HepG2 (cell line): ENCODE data around the gene LAMC1. TPM values are rescaled to one million over a fixed set of nuclear protein-coding genes. Genes with fewer than 3 reads are reported as not detected.

ENCODE experiments used
- ARNT2 ChIP-seq: sonication (generic); formaldehyde crosslinking; IDR thresholded peaks from 2 replicates; pipeline ENCODE4 v1.8.0; 2022; ENCODE audit warnings: mild to moderate bottlenecking, low read depth, missing genetic modification reagents, moderate library complexity
- ATF7-NPFF ChIP-seq: sonication (generic); formaldehyde crosslinking; IDR thresholded peaks from 2 replicates; pipeline ENCODE4 v1.8.1; 2023; ENCODE audit warnings: mild to moderate bottlenecking, low read depth, missing genetic modification reagents, moderate library complexity
- GATAD2A ChIP-seq: IDR thresholded peaks from 2 replicates; pipeline ENCODE4 v1.6.1; 2016
- GZF1 ChIP-seq: sonication (generic); formaldehyde crosslinking; IDR thresholded peaks from 2 replicates; pipeline ENCODE4 v1.5.1; 2020; ENCODE audit warnings: mild to moderate bottlenecking, missing genetic modification reagents
- LCORL ChIP-seq, 2 experiments: fragments of 450-650 bp in 1 of 2; sonication (generic) in 1 of 2; formaldehyde crosslinking in 1 of 2; IDR thresholded peaks; 2 replicates each; pipeline versions ENCODE4 v1.5.0 to v1.6.1; 2017 to 2020; ENCODE audit warnings: antibody characterized with exemption in 1 of 2, missing genetic modification reagents in 1 of 2
- NBN ChIP-seq: fragments of 450-650 bp; conservative IDR thresholded peaks from 2 replicates; pipeline ENCODE4 v1.6.1; 2017
- PHF21A ChIP-seq: sonication (generic); formaldehyde crosslinking; IDR thresholded peaks from 2 replicates; pipeline ENCODE4 v1.5.0; 2020; ENCODE audit warnings: mild to moderate bottlenecking, missing genetic modification reagents
- PHF8 ChIP-seq: sonication (generic); formaldehyde crosslinking; IDR thresholded peaks from 2 replicates; pipeline ENCODE4 v1.5.0; 2020; ENCODE audit warnings: missing genetic modification reagents
- TARDBP ChIP-seq: sonication (generic); formaldehyde crosslinking; IDR thresholded peaks from 2 replicates; pipeline ENCODE4 v1.8.0; 2022; ENCODE audit warnings: mild to moderate bottlenecking, missing genetic modification reagents
- TBX2 ChIP-seq: sonication (generic); formaldehyde crosslinking; IDR thresholded peaks from 2 replicates; pipeline ENCODE4 v1.5.0; 2020; ENCODE audit warnings: missing genetic modification reagents, mild to moderate bottlenecking, borderline replicate concordance
- TCF7 ChIP-seq: sonication (generic); IDR thresholded peaks from 2 replicates; pipeline ENCODE4 v1.6.1; 2016; ENCODE audit warnings: antibody characterized with exemption, low read depth
- ZNF143 ChIP-seq: sonication (generic); formaldehyde crosslinking; IDR thresholded peaks from 2 replicates; pipeline ENCODE4 v1.4.0; 2020; ENCODE audit warnings: missing genetic modification reagents
- ZNF501 ChIP-seq: sonication (generic); formaldehyde crosslinking; IDR thresholded peaks from 2 replicates; pipeline ENCODE4 v1.5.1; 2020; ENCODE audit warnings: mild to moderate bottlenecking, moderate library complexity, missing genetic modification reagents
- ZNF629 ChIP-seq: sonication (generic); formaldehyde crosslinking; conservative IDR thresholded peaks from 2 replicates; pipeline ENCODE4 v1.5.0; 2020; ENCODE audit warnings: missing genetic modification reagents
- ZNF788 ChIP-seq: sonication (generic); formaldehyde crosslinking; IDR thresholded peaks from 2 replicates; pipeline ENCODE4 v1.5.0; 2020; ENCODE audit warnings: mild to moderate bottlenecking, missing genetic modification reagents, borderline replicate concordance
- ZSCAN22 ChIP-seq: sonication (generic); formaldehyde crosslinking; IDR thresholded peaks from 2 replicates; pipeline ENCODE4 v1.4.0; 2020; ENCODE audit warnings: mild to moderate bottlenecking, missing genetic modification reagents
- ZSCAN25 ChIP-seq: sonication (generic); formaldehyde crosslinking; IDR thresholded peaks from 2 replicates; pipeline ENCODE4 v1.8.0; 2022; ENCODE audit warnings: mild to moderate bottlenecking, missing genetic modification reagents
- polyA plus RNA-seq, 8 experiments: library from polyadenylated mRNA; depleted of rRNA in 3 of 8; stranded (reverse) in 7 of 8; unstranded in 1 of 8; fragments of >200 nt; fragmentation: Illumina TruSeq in 4 of 8; extraction: Trizol in 4 of 8; gene quantifications; 2 replicates each; pipeline versions ENCODE4 v1.2.1 to v1.2.3, GENCODE V29; 2011 to 2016; ENCODE audit warnings: low read depth in 4 of 8, missing spikeins in 1 of 8, mixed read lengths in 1 of 8; ENCODE audit not compliant: insufficient read depth in 1 of 8
- total RNA-seq, 5 experiments: library from RNA; depleted of rRNA; stranded (reverse); fragments of >200 nt; fragmentation: Illumina TruSeq; extraction: Trizol; gene quantifications; 2 replicates each; pipeline ENCODE4 v1.2.3, GENCODE V29; 2016; ENCODE audit warnings: low read depth in 1 of 5
- TF ChIP-seq, protein P1 (sequence below): IDR thresholded peaks from 2 replicates; pipeline ENCODE4 v1.6.1; 2016; ENCODE audit warnings: control low read depth
- TF ChIP-seq, protein P2 (sequence below): sonication (generic); formaldehyde crosslinking; conservative IDR thresholded peaks from 2 replicates; pipeline ENCODE4 v1.8.0; 2022; ENCODE audit warnings: mild to moderate bottlenecking, moderate library complexity, missing genetic modification reagents
- TF ChIP-seq, protein P3 (sequence below): sonication (generic); formaldehyde crosslinking; IDR thresholded peaks from 2 replicates; pipeline ENCODE4 v1.4.0; 2020; ENCODE audit warnings: missing genetic modification reagents
- TF ChIP-seq, protein P4 (sequence below): sonication (generic); formaldehyde crosslinking; IDR thresholded peaks from 2 replicates; pipeline ENCODE4 v1.5.0; 2020; ENCODE audit warnings: mild to moderate bottlenecking, missing genetic modification reagents
- TF ChIP-seq, protein P5 (sequence below): sonication (generic); formaldehyde crosslinking; IDR thresholded peaks from 2 replicates; pipeline ENCODE4 v1.8.1; 2023; ENCODE audit warnings: mild to moderate bottlenecking, missing genetic modification reagents

The LAMC1 gene
- total and polyA plus RNA-seq, 2 of the 13 experiments (the other 11 are each of a cell fraction or from before 2014, with no cell fraction given), result 58.5 to 137 TPM

DNA sequence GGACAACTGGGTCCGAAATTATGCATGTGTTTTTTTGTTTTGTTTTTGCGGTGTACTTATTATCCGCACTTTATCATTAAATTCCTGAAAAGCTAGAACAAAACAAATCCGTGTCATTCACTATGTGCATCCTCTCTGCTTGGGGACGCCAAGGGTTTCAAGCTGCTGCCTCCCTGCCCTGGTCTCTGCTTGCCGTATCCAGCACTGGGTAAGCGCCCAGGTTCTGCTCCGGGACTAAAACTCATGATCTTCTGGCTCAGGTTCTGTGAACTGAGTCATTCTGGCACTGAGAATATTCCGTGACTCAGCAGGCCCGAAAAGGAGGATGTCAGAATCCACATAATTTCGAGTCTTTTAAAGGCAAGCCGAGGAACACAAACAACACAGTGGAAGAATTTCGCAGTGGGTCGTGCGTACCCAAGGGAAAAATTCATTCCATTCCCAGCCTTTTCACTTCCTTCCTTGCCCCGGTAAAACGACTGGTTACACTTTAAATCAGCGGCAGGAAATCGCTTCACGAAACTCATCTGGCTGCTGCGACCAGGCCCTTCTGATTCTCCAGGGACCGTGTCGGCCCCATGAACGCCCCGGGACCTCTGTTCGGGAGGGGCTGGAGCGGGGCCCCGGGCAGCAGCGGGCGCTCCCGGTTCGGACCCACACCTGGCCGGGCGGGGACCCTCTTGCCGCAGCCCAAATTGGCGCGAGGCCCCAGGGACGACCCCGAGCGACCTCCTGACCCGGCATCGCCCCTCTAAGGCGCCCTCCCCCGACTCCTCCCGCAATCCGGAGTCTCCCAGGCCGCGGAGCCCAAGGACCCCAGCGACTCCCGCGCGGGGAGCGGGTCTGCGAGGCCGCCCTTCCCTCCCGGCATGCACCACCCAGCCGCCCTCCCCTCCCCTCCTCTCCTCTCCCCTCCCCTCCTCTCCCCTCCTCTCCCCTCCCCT, 746 bp upstream of the LAMC1 start (continued):
- TF ChIP-seq ZSCAN22 (CRISPR knock-in tag), result no peak
- TF ChIP-seq, protein P1, sequence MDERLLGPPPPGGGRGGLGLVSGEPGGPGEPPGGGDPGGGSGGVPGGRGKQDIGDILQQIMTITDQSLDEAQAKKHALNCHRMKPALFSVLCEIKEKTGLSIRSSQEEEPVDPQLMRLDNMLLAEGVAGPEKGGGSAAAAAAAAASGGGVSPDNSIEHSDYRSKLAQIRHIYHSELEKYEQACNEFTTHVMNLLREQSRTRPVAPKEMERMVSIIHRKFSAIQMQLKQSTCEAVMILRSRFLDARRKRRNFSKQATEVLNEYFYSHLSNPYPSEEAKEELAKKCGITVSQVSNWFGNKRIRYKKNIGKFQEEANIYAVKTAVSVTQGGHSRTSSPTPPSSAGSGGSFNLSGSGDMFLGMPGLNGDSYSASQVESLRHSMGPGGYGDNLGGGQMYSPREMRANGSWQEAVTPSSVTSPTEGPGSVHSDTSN (CRISPR knock-in tag), result no peak
- no peak for TF ChIP-seq LCORL (IDR thresholded peaks at IDR 0.05)
- TF ChIP-seq LCORL (CRISPR knock-in tag; IDR thresholded peaks at IDR 0.05), result peak; percentile 59
- peak; percentile 74 for TF ChIP-seq ZNF501 (CRISPR knock-in tag)
- 0 out of 2 replicates have a peak, but pooled peaks have one; percentile 27 for TF ChIP-seq ATF7-NPFF (CRISPR knock-in tag)
- no peak; the same call in 1 of the 2 replicates for TF ChIP-seq ARNT2 (CRISPR knock-in tag)
- no peak; the same call in 1 of the 2 replicates for TF ChIP-seq PHF21A
- peak; percentile 71 for TF ChIP-seq ZNF143 (CRISPR knock-in tag)
- TF ChIP-seq, protein P2, sequence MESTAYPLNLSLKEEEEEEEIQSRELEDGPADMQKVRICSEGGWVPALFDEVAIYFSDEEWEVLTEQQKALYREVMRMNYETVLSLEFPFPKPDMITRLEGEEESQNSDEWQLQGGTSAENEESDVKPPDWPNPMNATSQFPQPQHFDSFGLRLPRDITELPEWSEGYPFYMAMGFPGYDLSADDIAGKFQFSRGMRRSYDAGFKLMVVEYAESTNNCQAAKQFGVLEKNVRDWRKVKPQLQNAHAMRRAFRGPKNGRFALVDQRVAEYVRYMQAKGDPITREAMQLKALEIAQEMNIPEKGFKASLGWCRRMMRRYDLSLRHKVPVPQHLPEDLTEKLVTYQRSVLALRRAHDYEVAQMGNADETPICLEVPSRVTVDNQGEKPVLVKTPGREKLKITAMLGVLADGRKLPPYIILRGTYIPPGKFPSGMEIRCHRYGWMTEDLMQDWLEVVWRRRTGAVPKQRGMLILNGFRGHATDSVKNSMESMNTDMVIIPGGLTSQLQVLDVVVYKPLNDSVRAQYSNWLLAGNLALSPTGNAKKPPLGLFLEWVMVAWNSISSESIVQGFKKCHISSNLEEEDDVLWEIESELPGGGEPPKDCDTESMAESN, result peak; percentile 32; the same call in 1 of the 2 replicates
- TF ChIP-seq PHF8, result peak; percentile 82
- 0 out of 2 replicates have a peak, but pooled peaks have one; percentile 55 for TF ChIP-seq GZF1 (CRISPR knock-in tag)
- no peak for TF ChIP-seq TCF7
- peak; percentile 7; the same call in 1 of the 2 replicates for TF ChIP-seq GATAD2A (CRISPR knock-in tag)
- 0 out of 2 replicates have a peak, but pooled peaks have one; percentile 12 for TF ChIP-seq ZNF629 (CRISPR knock-in tag)
- TF ChIP-seq, protein P3, sequence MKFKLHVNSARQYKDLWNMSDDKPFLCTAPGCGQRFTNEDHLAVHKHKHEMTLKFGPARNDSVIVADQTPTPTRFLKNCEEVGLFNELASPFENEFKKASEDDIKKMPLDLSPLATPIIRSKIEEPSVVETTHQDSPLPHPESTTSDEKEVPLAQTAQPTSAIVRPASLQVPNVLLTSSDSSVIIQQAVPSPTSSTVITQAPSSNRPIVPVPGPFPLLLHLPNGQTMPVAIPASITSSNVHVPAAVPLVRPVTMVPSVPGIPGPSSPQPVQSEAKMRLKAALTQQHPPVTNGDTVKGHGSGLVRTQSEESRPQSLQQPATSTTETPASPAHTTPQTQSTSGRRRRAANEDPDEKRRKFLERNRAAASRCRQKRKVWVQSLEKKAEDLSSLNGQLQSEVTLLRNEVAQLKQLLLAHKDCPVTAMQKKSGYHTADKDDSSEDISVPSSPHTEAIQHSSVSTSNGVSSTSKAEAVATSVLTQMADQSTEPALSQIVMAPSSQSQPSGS, result peak; percentile 36; the same call in 1 of the 2 replicates
- TF ChIP-seq, protein P4, sequence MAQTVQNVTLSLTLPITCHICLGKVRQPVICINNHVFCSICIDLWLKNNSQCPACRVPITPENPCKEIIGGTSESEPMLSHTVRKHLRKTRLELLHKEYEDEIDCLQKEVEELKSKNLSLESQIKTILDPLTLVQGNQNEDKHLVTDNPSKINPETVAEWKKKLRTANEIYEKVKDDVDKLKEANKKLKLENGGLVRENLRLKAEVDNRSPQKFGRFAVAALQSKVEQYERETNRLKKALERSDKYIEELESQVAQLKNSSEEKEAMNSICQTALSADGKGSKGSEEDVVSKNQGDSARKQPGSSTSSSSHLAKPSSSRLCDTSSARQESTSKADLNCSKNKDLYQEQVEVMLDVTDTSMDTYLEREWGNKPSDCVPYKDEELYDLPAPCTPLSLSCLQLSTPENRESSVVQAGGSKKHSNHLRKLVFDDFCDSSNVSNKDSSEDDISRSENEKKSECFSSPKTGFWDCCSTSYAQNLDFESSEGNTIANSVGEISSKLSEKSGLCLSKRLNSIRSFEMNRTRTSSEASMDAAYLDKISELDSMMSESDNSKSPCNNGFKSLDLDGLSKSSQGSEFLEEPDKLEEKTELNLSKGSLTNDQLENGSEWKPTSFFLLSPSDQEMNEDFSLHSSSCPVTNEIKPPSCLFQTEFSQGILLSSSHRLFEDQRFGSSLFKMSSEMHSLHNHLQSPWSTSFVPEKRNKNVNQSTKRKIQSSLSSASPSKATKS, result no peak
- 0 out of 2 replicates have a peak, but pooled peaks have one; percentile 8 for TF ChIP-seq TARDBP
- peak; percentile 99 for TF ChIP-seq ZSCAN25 (CRISPR knock-in tag)
- TF ChIP-seq ZNF788 (CRISPR knock-in tag), result peak; percentile 33; the same call in 1 of the 2 replicates
- peak; percentile 24; the same call in 1 of the 2 replicates for TF ChIP-seq TBX2 (CRISPR knock-in tag)
- TF ChIP-seq, protein P5, sequence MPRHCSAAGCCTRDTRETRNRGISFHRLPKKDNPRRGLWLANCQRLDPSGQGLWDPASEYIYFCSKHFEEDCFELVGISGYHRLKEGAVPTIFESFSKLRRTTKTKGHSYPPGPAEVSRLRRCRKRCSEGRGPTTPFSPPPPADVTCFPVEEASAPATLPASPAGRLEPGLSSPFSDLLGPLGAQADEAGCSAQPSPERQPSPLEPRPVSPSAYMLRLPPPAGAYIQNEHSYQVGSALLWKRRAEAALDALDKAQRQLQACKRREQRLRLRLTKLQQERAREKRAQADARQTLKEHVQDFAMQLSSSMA (CRISPR knock-in tag), result no peak
- TF ChIP-seq NBN, result no peak
